ENCODE data around the gene CDK9. TPM values are rescaled to one million over a fixed set of nuclear protein-coding genes. Genes with fewer than 3 reads are reported as not detected.
A peak's percentile ranks its signal among the peaks of the same experiment; 100 is the strongest.

CDK9 gene
- total RNA-seq, 2 donors from 2014 or later, result 99.4 to 105 TPM

DNA sequence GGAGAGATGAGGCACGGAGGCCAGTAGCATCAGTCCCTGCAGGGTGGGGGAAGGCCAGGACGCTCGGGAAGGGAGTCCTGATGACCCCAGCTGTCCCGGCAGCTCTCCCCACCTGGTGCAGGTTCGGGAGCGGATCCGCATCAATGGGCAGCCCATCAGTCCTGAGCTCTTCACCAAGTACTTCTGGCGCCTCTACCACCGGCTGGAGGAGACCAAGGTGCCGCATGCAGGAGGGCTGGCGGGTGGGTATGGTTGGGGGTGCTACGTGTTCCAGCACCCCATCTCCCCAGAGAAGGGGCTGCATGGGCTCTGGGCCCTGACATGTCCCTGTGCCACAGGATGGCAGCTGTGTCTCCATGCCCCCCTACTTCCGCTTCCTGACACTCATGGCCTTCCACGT is 21.0 kb downstream of the CDK9 start:
- Mint-ChIP-seq H3K36me3 (ENCODE audit: insufficient read depth in 2 of 2) (peaks cover 0 to 9% of the 10 kb centered on the region in 2 donors), H3K9me3 (no peaks in the 10 kb centered on the region), H3K4me3 (no peak overlapping the region), H3K27ac (no peak overlapping the region), H3K27me3 (ENCODE audit: low read depth) (no peaks in the 10 kb centered on the region), H3K4me1 (ENCODE audit: low read depth) (peaks cover 14% of the 10 kb centered on the region)
- no peak for ATAC-seq (replicated peaks in 1 of 2)
- no peak for DNase-seq

GRCh38 chr9:127808347-127809001 is 22.6 kb downstream of the CDK9 start:
- DNase-seq (no peak), ATAC-seq (replicated peaks in 1 of 2) (no peak)
- H3K27ac Mint-ChIP-seq, result no peak overlapping the region
- H3K27me3 Mint-ChIP-seq (ENCODE audit: low read depth), result no peaks in the 10 kb centered on the region
- no peaks in the 10 kb centered on the region for H3K9me3 Mint-ChIP-seq
- peaks cover 8% of the 10 kb centered on the region for H3K4me1 Mint-ChIP-seq (ENCODE audit: low read depth)
- H3K36me3 Mint-ChIP-seq (ENCODE audit: insufficient read depth in 2 of 2), result peaks cover 0 to 8% of the 10 kb centered on the region in 2 donors
- no peak overlapping the region for H3K4me3 Mint-ChIP-seq

GRCh38 chr9:127809002-127809539 is 23.2 kb downstream of the CDK9 start:
- peak; percentile 57 to 65 for ATAC-seq (replicated peaks in 1 of 2)
- peak in 1 of 2 donors; percentile 16 for DNase-seq
- Mint-ChIP-seq H3K9me3 (no peaks in the 10 kb centered on the region), H3K4me1 (ENCODE audit: low read depth) (peaks cover 2% of the 10 kb centered on the region), H3K36me3 (ENCODE audit: insufficient read depth in 2 of 2) (peaks cover 0 to 8% of the 10 kb centered on the region in 2 donors), H3K27ac (no peak overlapping the region), H3K27me3 (ENCODE audit: low read depth) (no peaks in the 10 kb centered on the region), H3K4me3 (no peak overlapping the region)

DNA sequence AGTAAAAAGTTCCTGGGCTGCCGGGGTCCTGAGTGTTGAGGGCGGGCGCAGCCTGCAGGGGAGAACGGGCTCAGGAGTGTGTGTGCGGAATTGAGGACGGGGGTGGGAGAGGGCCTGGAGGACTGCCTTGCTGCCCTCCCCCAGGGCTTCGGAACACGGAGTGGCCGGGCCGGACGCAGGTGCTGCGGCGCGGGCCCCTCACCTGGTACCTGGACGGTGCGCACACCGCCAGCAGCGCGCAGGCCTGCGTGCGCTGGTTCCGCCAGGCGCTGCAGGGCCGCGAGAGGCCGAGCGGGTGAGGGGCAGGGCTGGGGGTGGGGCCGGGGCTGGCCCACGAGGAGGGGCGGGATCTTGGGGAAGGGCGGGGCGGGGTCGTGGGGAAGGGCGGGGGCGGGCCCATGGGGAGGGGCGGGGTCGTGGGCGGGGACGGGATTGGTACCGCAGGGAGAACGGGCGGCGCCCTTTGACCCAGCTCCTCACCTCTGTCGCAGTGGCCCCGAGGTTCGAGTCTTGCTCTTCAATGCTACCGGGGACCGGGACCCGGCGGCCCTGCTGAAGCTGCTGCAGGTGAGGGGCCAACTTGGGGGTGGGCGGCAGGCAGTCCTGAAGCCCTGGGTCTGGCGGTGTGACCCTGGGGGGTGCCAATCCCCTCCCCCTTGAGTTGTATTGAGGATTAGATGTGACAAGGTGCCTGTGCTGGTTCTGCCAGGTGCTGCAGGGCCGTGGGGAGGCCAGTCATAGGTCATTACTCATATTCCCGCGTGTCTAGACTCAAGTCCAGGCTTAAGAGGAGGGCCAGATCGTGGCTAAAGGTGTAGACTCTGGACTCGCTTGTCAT is 23.9 kb downstream of the CDK9 start:
- Mint-ChIP-seq H3K36me3 (ENCODE audit: insufficient read depth in 2 of 2) (peaks cover 0 to 9% of the 10 kb centered on the region in 2 donors), H3K9me3 (no peaks in the 10 kb centered on the region), H3K4me3 (no peak overlapping the region), H3K27ac (no peak overlapping the region), H3K4me1 (ENCODE audit: low read depth) (no peaks in the 10 kb centered on the region), H3K27me3 (ENCODE audit: low read depth) (no peaks in the 10 kb centered on the region)
- ATAC-seq (replicated peaks in 1 of 2) (no peak), DNase-seq (no peak)

DNA sequence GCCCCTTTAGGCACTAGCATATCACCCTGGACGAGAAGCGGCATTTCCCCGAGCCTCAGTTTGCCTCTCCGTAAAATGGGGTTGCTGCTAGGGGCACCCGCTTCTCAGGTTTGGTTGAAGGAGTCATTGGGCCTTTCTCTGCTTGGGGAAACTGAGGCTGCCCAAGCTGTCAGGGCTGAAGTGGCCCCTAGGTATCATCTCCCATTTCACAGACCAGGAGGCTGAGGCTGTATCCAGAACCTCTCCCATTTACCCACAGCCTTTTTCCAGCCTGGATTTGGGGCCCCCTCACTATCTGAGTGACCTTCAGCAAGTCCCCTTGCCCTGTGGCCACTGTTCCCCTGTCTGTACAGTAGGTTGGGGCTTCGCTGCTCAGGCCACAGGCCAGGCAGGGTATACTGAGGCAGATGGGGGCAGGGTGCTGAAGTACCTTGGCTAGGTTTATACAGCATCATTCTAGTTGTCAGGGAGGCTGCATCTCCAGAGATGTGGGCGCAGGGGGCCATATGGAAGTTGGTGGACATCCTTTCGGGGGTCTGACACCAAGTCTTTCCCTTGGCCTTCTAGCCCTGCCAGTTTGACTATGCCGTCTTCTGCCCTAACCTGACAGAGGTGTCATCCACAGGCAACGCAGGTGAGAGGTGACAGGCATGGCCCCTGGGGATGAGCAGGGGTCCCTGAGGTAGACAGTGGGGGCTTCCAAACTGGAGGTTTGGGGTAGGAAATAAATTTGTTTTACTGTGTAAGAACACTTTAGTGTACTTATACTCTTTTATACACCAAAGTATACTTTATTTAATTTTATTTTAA is 24.7 kb downstream of the CDK9 start:
- H3K27ac Mint-ChIP-seq, result peak overlapping the region; percentile 14
- no peaks in the 10 kb centered on the region for H3K27me3 Mint-ChIP-seq (ENCODE audit: low read depth)
- no peak for DNase-seq
- H3K36me3 Mint-ChIP-seq (ENCODE audit: insufficient read depth in 2 of 2), result peaks cover 0 to 9% of the 10 kb centered on the region in 2 donors
- no peak for ATAC-seq (replicated peaks in 1 of 2)
- H3K9me3 Mint-ChIP-seq, result no peaks in the 10 kb centered on the region
- H3K4me1 Mint-ChIP-seq (ENCODE audit: low read depth), result no peaks in the 10 kb centered on the region
- no peak overlapping the region for H3K4me3 Mint-ChIP-seq

DNA sequence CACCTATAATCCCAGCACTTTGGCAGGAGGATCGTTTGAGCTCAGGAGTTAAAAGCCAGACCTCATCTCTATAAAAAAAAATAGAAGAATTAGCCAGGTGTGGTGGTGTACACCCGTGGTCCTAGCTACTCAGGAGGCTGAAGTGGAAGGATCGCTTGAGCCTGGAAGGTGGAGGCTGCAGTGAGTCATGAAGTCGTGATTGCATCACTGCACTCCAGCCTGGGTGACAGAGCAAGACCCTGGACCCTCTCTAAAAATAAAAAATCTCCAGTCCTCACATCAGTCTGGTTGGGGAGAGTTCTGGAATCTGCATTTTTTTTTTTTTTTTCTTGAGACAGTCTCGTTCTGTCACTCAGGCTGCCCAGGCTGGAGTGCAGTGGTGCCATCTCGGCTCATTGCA is 26.2 kb downstream of the CDK9 start:
- no peaks in the 10 kb centered on the region for H3K4me1 Mint-ChIP-seq (ENCODE audit: low read depth)
- no peak overlapping the region for H3K27ac Mint-ChIP-seq
- no peak for DNase-seq
- H3K4me3 Mint-ChIP-seq, result no peak overlapping the region
- H3K27me3 Mint-ChIP-seq (ENCODE audit: low read depth), result no peaks in the 10 kb centered on the region
- ATAC-seq (replicated peaks in 1 of 2), result no peak
- peaks cover 0 to 4% of the 10 kb centered on the region in 2 donors for H3K36me3 Mint-ChIP-seq (ENCODE audit: insufficient read depth in 2 of 2)
- no peaks in the 10 kb centered on the region for H3K9me3 Mint-ChIP-seq

DNA sequence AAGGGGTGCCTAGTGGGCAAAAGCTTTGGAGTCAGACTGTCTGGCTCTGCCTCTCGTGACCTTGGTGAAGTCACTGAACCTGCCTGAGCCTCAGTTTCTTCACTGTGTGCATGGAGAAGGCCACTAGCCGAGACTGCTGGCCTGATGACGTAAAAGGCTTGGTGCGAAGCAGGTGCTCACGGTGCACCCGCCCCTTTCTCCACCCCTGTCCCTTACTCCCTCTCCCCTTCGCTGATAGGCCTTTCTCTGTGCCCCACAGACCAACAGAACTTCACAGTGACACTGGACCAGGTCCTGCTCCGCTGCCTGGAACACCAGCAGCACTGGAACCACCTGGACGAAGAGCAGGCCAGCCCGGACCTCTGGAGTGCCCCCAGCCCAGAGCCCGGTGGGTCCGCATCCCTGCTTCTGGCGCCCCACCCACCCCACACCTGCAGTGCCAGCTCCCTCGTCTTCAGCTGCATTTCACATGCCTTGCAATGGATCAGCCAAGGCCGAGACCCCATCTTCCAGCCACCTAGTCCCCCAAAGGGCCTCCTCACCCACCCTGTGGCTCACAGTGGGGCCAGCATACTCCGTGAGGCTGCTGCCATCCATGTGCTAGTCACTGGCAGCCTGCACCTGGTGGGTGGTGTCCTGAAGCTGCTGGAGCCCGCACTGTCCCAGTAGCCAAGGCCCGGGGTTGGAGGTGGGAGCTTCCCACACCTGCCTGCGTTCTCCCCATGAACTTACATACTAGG is 27.3 kb downstream of the CDK9 start:
- no peak overlapping the region for H3K27ac Mint-ChIP-seq
- no peaks in the 10 kb centered on the region for H3K9me3 Mint-ChIP-seq
- H3K4me3 Mint-ChIP-seq, result no peak overlapping the region
- no peaks in the 10 kb centered on the region for H3K27me3 Mint-ChIP-seq (ENCODE audit: low read depth)
- no peak for ATAC-seq (replicated peaks in 1 of 2)
- H3K4me1 Mint-ChIP-seq (ENCODE audit: low read depth), result no peaks in the 10 kb centered on the region
- H3K36me3 Mint-ChIP-seq (ENCODE audit: insufficient read depth in 2 of 2), result peaks cover 2 to 4% of the 10 kb centered on the region in 2 donors
- DNase-seq, result no peak

DNA sequence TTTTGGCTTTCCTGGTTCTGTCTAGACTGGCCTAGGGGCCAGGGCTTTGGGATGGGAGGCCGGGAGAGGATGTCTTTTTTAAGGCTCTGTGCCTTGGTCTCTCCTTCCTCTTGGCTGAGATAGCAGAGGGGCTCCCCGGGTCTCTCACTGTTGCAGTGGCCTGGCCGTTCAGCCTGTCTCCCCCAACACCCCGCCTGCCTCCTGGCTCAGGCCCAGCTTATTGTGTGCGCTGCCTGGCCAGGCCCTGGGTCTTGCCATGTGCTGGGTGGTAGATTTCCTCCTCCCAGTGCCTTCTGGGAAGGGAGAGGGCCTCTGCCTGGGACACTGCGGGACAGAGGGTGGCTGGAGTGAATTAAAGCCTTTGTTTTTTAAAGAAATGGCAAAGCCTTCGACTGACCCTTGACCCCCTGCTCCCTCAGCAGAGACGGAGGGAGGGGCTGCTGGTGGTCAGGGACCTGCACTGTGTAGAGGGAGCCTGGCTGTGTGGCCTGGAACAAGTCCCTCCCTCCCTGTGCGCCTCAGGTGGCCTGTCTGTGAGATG is 27.9 kb downstream of the CDK9 start:
- no peak overlapping the region for H3K4me3 Mint-ChIP-seq
- H3K36me3 Mint-ChIP-seq (ENCODE audit: insufficient read depth in 2 of 2), result peaks cover 2 to 4% of the 10 kb centered on the region in 2 donors
- ATAC-seq (replicated peaks in 1 of 2), result no peak
- H3K27ac Mint-ChIP-seq, result no peak overlapping the region
- H3K27me3 Mint-ChIP-seq (ENCODE audit: low read depth), result no peaks in the 10 kb centered on the region
- H3K9me3 Mint-ChIP-seq, result no peaks in the 10 kb centered on the region
- no peak for DNase-seq
- H3K4me1 Mint-ChIP-seq (ENCODE audit: low read depth), result no peaks in the 10 kb centered on the region

- H3K9me3 Mint-ChIP-seq, result no peaks in the 10 kb centered on the region
- no peaks in the 10 kb centered on the region for H3K4me1 Mint-ChIP-seq (ENCODE audit: low read depth)
- peaks cover 2 to 4% of the 10 kb centered on the region in 2 donors for H3K36me3 Mint-ChIP-seq (ENCODE audit: insufficient read depth in 2 of 2)
- no peak overlapping the region for H3K27ac Mint-ChIP-seq
- DNase-seq, result no peak
- no peaks in the 10 kb centered on the region for H3K27me3 Mint-ChIP-seq (ENCODE audit: low read depth)
- H3K4me3 Mint-ChIP-seq, result no peak overlapping the region
- no peak for ATAC-seq (replicated peaks in 1 of 2)
Measured at GRCh38 chr9:127814619-127815511, 29.0 kb downstream of the CDK9 start.

- DNase-seq (no peak), ATAC-seq (replicated peaks in 1 of 2) (no peak)
- Mint-ChIP-seq H3K4me1 (ENCODE audit: low read depth) (no peaks in the 10 kb centered on the region), H3K36me3 (ENCODE audit: insufficient read depth in 2 of 2) (peaks cover 2 to 4% of the 10 kb centered on the region in 2 donors), H3K27ac (no peak overlapping the region), H3K4me3 (no peak overlapping the region), H3K9me3 (no peaks in the 10 kb centered on the region), H3K27me3 (ENCODE audit: low read depth) (no peaks in the 10 kb centered on the region)
Measured at GRCh38 chr9:127815512-127816361, 29.9 kb downstream of the CDK9 start.

- no peaks in the 10 kb centered on the region for H3K4me1 Mint-ChIP-seq (ENCODE audit: low read depth)
- no peaks in the 10 kb centered on the region for H3K9me3 Mint-ChIP-seq
- H3K27me3 Mint-ChIP-seq (ENCODE audit: low read depth), result no peaks in the 10 kb centered on the region
- no peak overlapping the region for H3K4me3 Mint-ChIP-seq
- ATAC-seq (replicated peaks in 1 of 2) (no peak), DNase-seq (no peak)
- no peak overlapping the region for H3K27ac Mint-ChIP-seq
- peaks cover 2 to 4% of the 10 kb centered on the region in 2 donors for H3K36me3 Mint-ChIP-seq (ENCODE audit: insufficient read depth in 2 of 2)
Measured at GRCh38 chr9:127816362-127816725, 30.5 kb downstream of the CDK9 start.
